NB4 (cell line): ENCODE data around the gene UGT1A7.

ENCODE experiments used
- POLR2A ChIP-seq: IDR thresholded peaks from 2 replicates; pipeline ENCODE4 v1.6.1; 2011; ENCODE audit warnings: mild to moderate bottlenecking; ENCODE audit not compliant: insufficient read length; ENCODE audit errors: extremely low read depth
- TF ChIP-seq, protein P1 (sequence below): IDR thresholded peaks from one replicate; pipeline ENCODE4 v1.5.1; 2012; ENCODE audit warnings: low read depth, low read length

DNA sequence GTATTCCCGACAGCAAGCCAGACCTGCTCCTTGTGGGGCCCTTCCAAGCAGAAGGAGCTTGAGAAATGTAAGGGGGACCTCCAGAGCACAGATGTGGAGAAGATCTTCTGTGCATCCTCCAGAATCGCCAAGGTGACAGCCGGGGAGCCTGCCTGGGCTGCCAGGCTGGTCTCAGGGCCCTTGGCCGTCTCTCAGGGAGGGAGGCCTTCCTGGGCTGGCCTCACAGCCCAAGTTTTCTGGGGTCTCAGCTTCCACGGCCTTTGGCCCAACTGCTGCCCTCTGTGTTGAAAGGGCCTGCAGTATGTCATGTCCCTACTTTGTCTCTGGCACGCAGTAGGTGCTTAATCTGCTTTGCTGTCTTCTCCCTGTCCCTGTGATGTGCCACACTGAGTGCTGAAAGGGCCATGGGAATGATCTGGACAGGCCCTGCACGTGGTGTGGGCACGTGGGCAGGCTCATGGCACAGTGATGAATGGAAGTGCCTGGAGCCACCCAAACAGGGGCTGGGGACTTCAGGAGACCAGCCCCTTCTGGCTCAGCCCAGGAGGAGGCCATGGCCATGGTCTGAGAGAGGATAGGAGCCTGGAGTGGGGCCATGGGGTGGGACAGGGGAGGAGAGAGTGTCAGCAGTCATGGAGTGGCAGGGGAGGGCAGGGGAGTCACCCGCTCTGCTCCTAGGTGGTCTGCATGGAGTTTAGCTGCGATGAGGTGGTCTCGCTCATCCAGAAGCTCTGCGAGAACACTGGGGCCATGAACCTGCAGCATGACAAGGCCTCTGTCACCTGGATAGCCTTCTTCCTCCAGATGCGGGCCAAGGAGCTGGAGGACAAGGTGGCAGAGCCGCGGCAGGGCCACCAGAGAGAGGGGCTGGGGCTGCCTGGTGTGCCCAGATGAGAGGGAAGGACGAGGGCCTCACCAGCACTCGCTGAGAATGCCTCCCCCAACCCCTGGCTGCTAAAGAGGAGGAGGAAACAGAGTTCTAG, 137.2 kb downstream of the UGT1A7 start:
- TF ChIP-seq, protein P1, sequence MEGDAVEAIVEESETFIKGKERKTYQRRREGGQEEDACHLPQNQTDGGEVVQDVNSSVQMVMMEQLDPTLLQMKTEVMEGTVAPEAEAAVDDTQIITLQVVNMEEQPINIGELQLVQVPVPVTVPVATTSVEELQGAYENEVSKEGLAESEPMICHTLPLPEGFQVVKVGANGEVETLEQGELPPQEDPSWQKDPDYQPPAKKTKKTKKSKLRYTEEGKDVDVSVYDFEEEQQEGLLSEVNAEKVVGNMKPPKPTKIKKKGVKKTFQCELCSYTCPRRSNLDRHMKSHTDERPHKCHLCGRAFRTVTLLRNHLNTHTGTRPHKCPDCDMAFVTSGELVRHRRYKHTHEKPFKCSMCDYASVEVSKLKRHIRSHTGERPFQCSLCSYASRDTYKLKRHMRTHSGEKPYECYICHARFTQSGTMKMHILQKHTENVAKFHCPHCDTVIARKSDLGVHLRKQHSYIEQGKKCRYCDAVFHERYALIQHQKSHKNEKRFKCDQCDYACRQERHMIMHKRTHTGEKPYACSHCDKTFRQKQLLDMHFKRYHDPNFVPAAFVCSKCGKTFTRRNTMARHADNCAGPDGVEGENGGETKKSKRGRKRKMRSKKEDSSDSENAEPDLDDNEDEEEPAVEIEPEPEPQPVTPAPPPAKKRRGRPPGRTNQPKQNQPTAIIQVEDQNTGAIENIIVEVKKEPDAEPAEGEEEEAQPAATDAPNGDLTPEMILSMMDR = no peak
- no peak for TF ChIP-seq POLR2A
